ENCODE results near the gene KCNQ4.

The KCNQ4 gene

GRCh38 chr1:40833979-40834378 lies 50.4 kb downstream of the KCNQ4 start:
- no peak overlapping the region for H3K4me3 ChIP-seq (ENCODE audit: low read depth, low read length)
- no peak for DNase-seq (ENCODE audit: low read depth)
- no peak for TF ChIP-seq CTCF (IDR thresholded peaks at IDR 0.05; ENCODE audit: low read depth, low read length, missing control alignments)

- no peak for DNase-seq (ENCODE audit: low read depth)
- H3K4me3 ChIP-seq (ENCODE audit: low read depth, low read length), result no peak overlapping the region
- TF ChIP-seq CTCF (IDR thresholded peaks at IDR 0.05; ENCODE audit: low read depth, low read length, missing control alignments), result no peak
These were observed 51.5 kb downstream of the KCNQ4 start for GRCh38 chr1:40834968-40835545.

GRCh38 chr1:40836283-40836682 lies 52.7 kb downstream of the KCNQ4 start:
- H3K4me3 ChIP-seq (ENCODE audit: low read depth, low read length), result no peak overlapping the region
- TF ChIP-seq CTCF (IDR thresholded peaks at IDR 0.05; ENCODE audit: low read depth, low read length, missing control alignments), result no peak
- no peak for DNase-seq (ENCODE audit: low read depth)

GRCh38 chr1:40837601-40838000 lies 54.0 kb downstream of the KCNQ4 start:
- no peak for TF ChIP-seq CTCF (IDR thresholded peaks at IDR 0.05; ENCODE audit: low read depth, low read length, missing control alignments)
- no peak overlapping the region for H3K4me3 ChIP-seq (ENCODE audit: low read depth, low read length)
- DNase-seq (ENCODE audit: low read depth), result no peak

- TF ChIP-seq CTCF (IDR thresholded peaks at IDR 0.05; ENCODE audit: low read depth, low read length, missing control alignments), result no peak
These were observed 54.7 kb downstream of the KCNQ4 start for GRCh38 chr1:40838045-40838979.

GRCh38 chr1:40838980-40839942 lies 55.7 kb downstream of the KCNQ4 start:
- no peak for DNase-seq (ENCODE audit: low read depth)
- TF ChIP-seq CTCF (IDR thresholded peaks at IDR 0.05; ENCODE audit: low read depth, low read length, missing control alignments), result no peak
- no peak overlapping the region for H3K4me3 ChIP-seq (ENCODE audit: low read depth, low read length)

More at GRCh38 chr1:40838045-40838979, 54.7 kb downstream of the KCNQ4 start:
- no peak overlapping the region for H3K4me3 ChIP-seq (ENCODE audit: low read depth, low read length)
- DNase-seq (ENCODE audit: low read depth), result no peak
